Activated naive CD8-positive, alpha-beta T cell treated with anti-CD3 and anti-CD28 coated beads, Interleukin-2, amount 10 ng/mL, durations not matched to agents 7 days and 5 days (primary cell): ENCODE data around the gene C8G. TPM values are rescaled to one million over a fixed set of nuclear protein-coding genes. Genes with fewer than 3 reads are reported as not detected.

Experiments
- ATAC-seq: fragments of 150-1000 bp; cut with Tn5 transposase; one replicate; pipeline ENCODE4 v1.10.0; 2021; ENCODE audit warnings: low read depth, moderate library complexity
- POLR2A ChIA-PET: fragments of 350-600 bp; sonication (Branson Sonifier 250); formaldehyde crosslinking; loops from one replicate; lab custom pipeline; 2021; ENCODE audit warnings: antibody characterized with exemption; lab: Charles Lee
- DNase-seq: peaks from one replicate; pipeline ENCODE4 v3.0.0; 2021
- H3K27ac Mint-ChIP-seq: one replicate; pipeline ENCODE4 v1.8.0; 2022; ENCODE audit warnings: mild to moderate bottlenecking, mixed read lengths
- H3K27me3 Mint-ChIP-seq: one replicate; pipeline ENCODE4 v1.8.0; 2022; ENCODE audit warnings: mild to moderate bottlenecking, moderate library complexity, mixed read lengths
- H3K36me3 Mint-ChIP-seq: one replicate; pipeline ENCODE4 v1.8.0; 2021; ENCODE audit warnings: mild to moderate bottlenecking, mixed read lengths
- H3K4me1 Mint-ChIP-seq: one replicate; pipeline ENCODE4 v1.8.0; 2021; ENCODE audit warnings: mixed read lengths
- H3K4me3 Mint-ChIP-seq: one replicate; pipeline ENCODE4 v1.8.0; 2022; ENCODE audit warnings: mild to moderate bottlenecking, moderate library complexity, mixed read lengths
- H3K9me3 Mint-ChIP-seq: one replicate; pipeline ENCODE4 v1.8.0; 2021; ENCODE audit warnings: mixed read lengths
- total RNA-seq, 2 experiments: library from RNA; stranded (reverse); gene quantifications; one replicate each; pipeline ENCODE4 v1.2.3, GENCODE V29; 2021

C8G gene
- total RNA-seq, 2 experiments from 2014 or later = 1.5 to 3.6 TPM

GRCh38 chr9:136995772-136996311 lies 50.8 kb downstream of the C8G start:
- Mint-ChIP-seq H3K4me1 (peaks cover 39% of the 10 kb centered on the region), H3K27me3 (peaks cover 4% of the 10 kb centered on the region), H3K27ac (peak overlapping the region; percentile 80), H3K36me3 (peaks cover 2% of the 10 kb centered on the region), H3K4me3 (peak overlapping the region; percentile 64), H3K9me3 (no peaks in the 10 kb centered on the region)
- POLR2A ChIA-PET = interaction anchor here (0.5 to 1.7 kb wide), 11 partner anchors 17 to 474 kb away, joined by 3 to 10 read pairs (median 3); partner anchors contain the start of genes C8G and MAN1B1
- ATAC-seq = no peak
- DNase-seq = no peak

Other genes starting within 250 kb of the C8G start
- gene DIPK1B, start 232.7 kb upstream of the C8G start, total RNA-seq = under 1 TPM in 1 of 2 experiments, not detected in 1; 0.11 TPM
- 1 to 10 TPM in 1 of 2 experiments, under 1 TPM in 1; 1.00 to 1.0 TPM for gene LCN10, start 202.3 kb upstream of the C8G start, total RNA-seq
- gene LCN6, start 196.7 kb upstream of the C8G start, total RNA-seq = not detected
- gene LCN8, start 187.0 kb upstream of the C8G start, total RNA-seq = not detected
- gene LCN15, start 180.7 kb upstream of the C8G start, total RNA-seq = not detected
- gene TMEM141, start 153.9 kb upstream of the C8G start, total RNA-seq = 10 to 100 TPM; 37.5 to 43.6 TPM
- gene CCDC183, start 148.9 kb upstream of the C8G start, total RNA-seq = 1 to 10 TPM; 1.7 to 2.2 TPM
- gene RABL6, start 137.3 kb upstream of the C8G start, total RNA-seq = 10 to 100 TPM; 91.1 to 98.4 TPM
- gene AJM1, start 102.8 kb upstream of the C8G start, total RNA-seq = 1 to 10 TPM; 6.6 to 6.7 TPM
- 10 to 100 TPM; 80.5 to 89.0 TPM for gene PHPT1, start 95.8 kb upstream of the C8G start, total RNA-seq
- 10 to 100 TPM; 16.6 to 18.0 TPM for gene MAMDC4, start 92.9 kb upstream of the C8G start, total RNA-seq
- gene EDF1, start 78.9 kb upstream of the C8G start, total RNA-seq = 100 to 1,000 TPM; 289 to 297 TPM
- gene TRAF2, start 58.7 kb upstream of the C8G start, total RNA-seq = 10 to 100 TPM; 44.0 to 52.1 TPM
- 100 to 1,000 TPM; 103 to 104 TPM for gene FBXW5, start 505 bp upstream of the C8G start, total RNA-seq
- 1 to 10 TPM in 1 of 2 experiments, under 1 TPM in 1; 0.91 to 1.1 TPM for gene LCN12, start 7.0 kb downstream of the C8G start, total RNA-seq
- 1 to 10 TPM; 1.3 to 3.3 TPM for gene PTGDS, start 32.3 kb downstream of the C8G start, total RNA-seq
- gene LCNL1, start 37.8 kb downstream of the C8G start, total RNA-seq = under 1 TPM; 0.33 to 0.48 TPM
- gene PAXX, start 47.2 kb downstream of the C8G start, total RNA-seq = 10 to 100 TPM; 93.4 to 97.2 TPM
- 10 to 100 TPM; 13.3 to 14.7 TPM for gene CLIC3, start 51.3 kb downstream of the C8G start, total RNA-seq
- gene ABCA2, start 83.0 kb downstream of the C8G start, total RNA-seq = 10 to 100 TPM; 67.1 to 74.5 TPM
- under 1 TPM; 0.39 to 0.62 TPM for gene FUT7, start 86.8 kb downstream of the C8G start, total RNA-seq
- 10 to 100 TPM; 22.4 to 27.0 TPM for gene NPDC1, start 100.9 kb downstream of the C8G start, total RNA-seq
- gene ENTPD2, start 108.8 kb downstream of the C8G start, total RNA-seq = not detected
- 10 to 100 TPM; 26.4 to 30.0 TPM for gene SAPCD2, start 125.3 kb downstream of the C8G start, total RNA-seq
- gene UAP1L1, start 132.3 kb downstream of the C8G start, total RNA-seq = 10 to 100 TPM; 43.9 to 44.1 TPM
- 10 to 100 TPM; 63.2 to 63.9 TPM for gene MAN1B1, start 141.7 kb downstream of the C8G start, total RNA-seq
- 100 to 1,000 TPM; 314 to 322 TPM for gene DPP7, start 169.5 kb downstream of the C8G start, total RNA-seq
- not detected for gene GRIN1, start 193.9 kb downstream of the C8G start, total RNA-seq
- not detected for gene LRRC26, start 224.8 kb downstream of the C8G start, total RNA-seq
- gene TMEM210, start 226.8 kb downstream of the C8G start, total RNA-seq = not detected
- gene ANAPC2, start 243.3 kb downstream of the C8G start, total RNA-seq = 10 to 100 TPM; 84.2 to 87.8 TPM
- 10 to 100 TPM; 62.4 to 65.2 TPM for gene SSNA1, start 243.4 kb downstream of the C8G start, total RNA-seq